ENCODE measurements around the gene BEAN1.

- TF ChIP-seq GATA2 (IDR thresholded peaks at IDR 0.05; ENCODE audit: low read depth, low read length): no peak
- TF ChIP-seq GATA3 (IDR thresholded peaks at IDR 0.05; ENCODE audit: low read depth, low read length): no peak
These were observed 8.7 kb upstream of the BEAN1 start for GRCh38 chr16:66418165-66418962.

All from SH-SY5Y (cell line).